PC-9 (cell line): ENCODE results near the gene RSL1D1. TPM values are rescaled to one million over a fixed set of nuclear protein-coding genes. Genes with fewer than 3 reads are reported as not detected.

Experiments
- BruUV-seq: library from RNA; stranded (reverse); fragments of 400-500 nt; replicated peaks from 2 replicates; lab custom pipeline; 2021; lab: Mats Ljungman, UMichigan
- CTCF ChIA-PET: fragments of 300-600 bp; sonication (Branson Sonifier 250); formaldehyde crosslinking; loops from one replicate; lab custom pipeline; 2022; ENCODE audit warnings: antibody characterized with exemption; lab: Charles Lee
- POLR2A ChIA-PET: fragments of 300-600 bp; sonication (Branson Sonifier 250); formaldehyde crosslinking; loops from one replicate; lab custom pipeline; 2022; ENCODE audit warnings: antibody characterized with exemption; ENCODE audit not compliant: unreplicated experiment; lab: Charles Lee
- DNase-seq, 2 experiments: peaks; one replicate each; pipeline versions ENCODE4 v3.0.0 to v3.0.0-alpha.2; 2015 to 2022; ENCODE audit warnings: mixed read lengths in 1 of 2
- H2AFZ ChIP-seq: fragments of 200-600 bp; sonication (generic); 2 replicates; pipeline ENCODE4 v1.8.1; 2017; ENCODE audit warnings: antibody characterized with exemption
- H3F3A ChIP-seq: fragments of 200-600 bp; sonication (generic); 2 replicates; pipeline ENCODE4 v1.8.1; 2017; ENCODE audit warnings: antibody characterized with exemption, mild to moderate bottlenecking, low read depth; ENCODE audit not compliant: insufficient read depth
- H3K27ac ChIP-seq: fragments of 200-600 bp; sonication (generic); 2 replicates; pipeline ENCODE4 v1.6.1; 2016; ENCODE audit warnings: mixed run types
- H3K27me3 ChIP-seq: fragments of 200-600 bp; sonication (generic); 2 replicates; pipeline ENCODE4 v1.6.1; 2016; ENCODE audit warnings: low read depth, mixed run types; ENCODE audit not compliant: insufficient read depth
- H3K36me3 ChIP-seq: fragments of 200-600 bp; sonication (generic); 2 replicates; pipeline ENCODE4 v1.6.1; 2016; ENCODE audit warnings: low read depth, mixed run types
- H3K4me1 ChIP-seq: fragments of 200-600 bp; sonication (generic); replicated peaks from 2 replicates; pipeline ENCODE4 v1.6.1; 2016; ENCODE audit warnings: mixed run types; ENCODE audit not compliant: insufficient read depth
- H3K4me2 ChIP-seq: fragments of 200-600 bp; sonication (generic); 2 replicates; pipeline ENCODE4 v1.6.1; 2017; ENCODE audit warnings: mixed run types
- H3K4me3 ChIP-seq: fragments of 200-600 bp; sonication (generic); 2 replicates; pipeline ENCODE4 v1.6.1; 2016; ENCODE audit warnings: mixed run types
- H3K79me2 ChIP-seq: fragments of 200-600 bp; sonication (generic); 2 replicates; pipeline ENCODE4 v1.6.1; 2017; ENCODE audit warnings: low read depth, mixed run types
- H3K9me2 ChIP-seq: fragments of 200-600 bp; sonication (generic); 2 replicates; pipeline ENCODE4 v1.8.1; 2017; ENCODE audit warnings: mild to moderate bottlenecking; ENCODE audit not compliant: insufficient read depth
- H3K9me3 ChIP-seq: fragments of 200-600 bp; sonication (generic); 2 replicates; pipeline ENCODE4 v1.8.1; 2016; ENCODE audit warnings: low read depth; ENCODE audit not compliant: insufficient read depth
- H4K20me1 ChIP-seq: fragments of 200-600 bp; sonication (generic); 2 replicates; pipeline ENCODE4 v1.8.1; 2017; ENCODE audit not compliant: insufficient read depth
- EZH2 ChIP-seq: fragments of 200-600 bp; sonication (generic); IDR thresholded peaks from 2 replicates; pipeline ENCODE4 v1.8.0; 2017; ENCODE audit warnings: antibody characterized with exemption, low read depth
- intact Hi-C: fragments of 100-400 bp; cut with micrococcal nuclease; formaldehyde crosslinking; loops from one replicate; pipeline ENCODE4 v1.10.0; 2022; ENCODE audit not compliant: unreplicated experiment
- total RNA-seq: library from RNA; stranded (reverse); gene quantifications from 2 replicates; pipeline ENCODE4 v1.2.3, GENCODE V29; 2021
- TF ChIP-seq, protein P1 (sequence below): fragments of 200-600 bp; sonication (generic); conservative IDR thresholded peaks from 2 replicates; pipeline ENCODE4 v1.6.1; 2017; ENCODE audit warnings: mixed run types, antibody characterized with exemption, mild to moderate bottlenecking, moderate library complexity

The RSL1D1 gene
- total RNA-seq, 1 experiment from 2014 or later: 226 TPM

DNA sequence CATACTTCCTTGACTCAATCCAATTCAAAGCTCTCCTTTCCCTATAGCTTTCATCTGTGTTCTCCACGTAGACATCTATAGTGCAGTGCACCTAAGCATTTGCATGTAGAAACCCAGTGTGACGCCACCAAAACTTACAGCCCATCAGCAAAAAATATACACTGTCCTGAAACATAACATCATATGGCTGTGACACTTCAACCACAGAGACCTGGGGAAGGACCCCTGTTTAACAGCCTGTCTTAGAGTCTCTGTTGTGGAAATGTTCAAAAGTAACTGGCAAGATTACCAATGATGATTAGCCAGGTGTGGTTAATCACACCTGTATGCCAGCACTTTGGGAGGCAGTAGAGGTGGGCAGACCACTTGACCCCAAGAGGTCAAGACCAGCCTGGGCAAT is 42.2 kb upstream of the RSL1D1 start:
- TF ChIP-seq EZH2: no peak
- TF ChIP-seq, protein P1, sequence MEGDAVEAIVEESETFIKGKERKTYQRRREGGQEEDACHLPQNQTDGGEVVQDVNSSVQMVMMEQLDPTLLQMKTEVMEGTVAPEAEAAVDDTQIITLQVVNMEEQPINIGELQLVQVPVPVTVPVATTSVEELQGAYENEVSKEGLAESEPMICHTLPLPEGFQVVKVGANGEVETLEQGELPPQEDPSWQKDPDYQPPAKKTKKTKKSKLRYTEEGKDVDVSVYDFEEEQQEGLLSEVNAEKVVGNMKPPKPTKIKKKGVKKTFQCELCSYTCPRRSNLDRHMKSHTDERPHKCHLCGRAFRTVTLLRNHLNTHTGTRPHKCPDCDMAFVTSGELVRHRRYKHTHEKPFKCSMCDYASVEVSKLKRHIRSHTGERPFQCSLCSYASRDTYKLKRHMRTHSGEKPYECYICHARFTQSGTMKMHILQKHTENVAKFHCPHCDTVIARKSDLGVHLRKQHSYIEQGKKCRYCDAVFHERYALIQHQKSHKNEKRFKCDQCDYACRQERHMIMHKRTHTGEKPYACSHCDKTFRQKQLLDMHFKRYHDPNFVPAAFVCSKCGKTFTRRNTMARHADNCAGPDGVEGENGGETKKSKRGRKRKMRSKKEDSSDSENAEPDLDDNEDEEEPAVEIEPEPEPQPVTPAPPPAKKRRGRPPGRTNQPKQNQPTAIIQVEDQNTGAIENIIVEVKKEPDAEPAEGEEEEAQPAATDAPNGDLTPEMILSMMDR: no peak
- H3K4me1 ChIP-seq: no peaks in the 10 kb centered on the region
- DNase-seq: no peak
- no TSS peak for BruUV-seq
- peaks cover 28% of the 10 kb centered on the region for H3K36me3 ChIP-seq
- H4K20me1 ChIP-seq: peaks cover 57% of the 10 kb centered on the region
- no peak overlapping the region for H3K27ac ChIP-seq
- H3K9me3 ChIP-seq: no peaks in the 10 kb centered on the region
- CTCF ChIA-PET: no interaction called here
- POLR2A ChIA-PET: no interaction called here
- H3F3A ChIP-seq: peaks cover 58% of the 10 kb centered on the region
- no peak overlapping the region for H3K4me2 ChIP-seq
- H3K79me2 ChIP-seq: peaks cover 60% of the 10 kb centered on the region
- no peaks in the 10 kb centered on the region for H3K9me2 ChIP-seq
- H2AFZ ChIP-seq: no peak overlapping the region
- no peaks in the 10 kb centered on the region for H3K27me3 ChIP-seq
- no peak overlapping the region for H3K4me3 ChIP-seq
- intact Hi-C loops: no loop called here

DNA sequence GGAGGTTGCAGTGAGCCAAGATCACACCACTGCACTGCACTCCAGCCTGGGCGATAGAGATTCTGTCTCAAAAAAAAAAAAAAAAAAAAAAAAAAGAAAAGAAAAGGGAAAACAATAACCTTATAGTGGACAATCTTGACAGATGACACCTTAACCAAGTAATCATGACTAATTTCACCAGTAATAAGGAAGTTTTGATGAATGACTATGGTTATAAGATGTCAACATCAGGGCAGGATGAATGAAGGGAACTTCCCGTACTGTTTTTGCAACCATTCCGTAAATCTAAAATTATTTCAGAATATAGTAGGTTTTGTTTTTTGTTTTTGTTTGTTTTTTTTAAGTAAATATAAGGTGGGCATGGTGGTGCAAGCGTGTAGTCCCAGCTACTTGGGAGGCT is 41.4 kb upstream of the RSL1D1 start:
- H3K4me3 ChIP-seq: no peak overlapping the region
- no peak for DNase-seq
- CTCF ChIA-PET: interaction anchor here (1.8 kb wide), 1 partner anchor 175 kb away, joined by 3 read pairs; no protein-coding TSS in a partner anchor
- no peaks in the 10 kb centered on the region for H3K4me1 ChIP-seq
- no TSS peak for BruUV-seq
- no peak overlapping the region for H3K27ac ChIP-seq
- intact Hi-C loops: no loop called here
- no peaks in the 10 kb centered on the region for H3K9me3 ChIP-seq
- peaks cover 52% of the 10 kb centered on the region for H3K79me2 ChIP-seq
- TF ChIP-seq, protein P1: no peak
- TF ChIP-seq EZH2: no peak
- H3F3A ChIP-seq: peaks cover 54% of the 10 kb centered on the region
- POLR2A ChIA-PET: no interaction called here
- no peaks in the 10 kb centered on the region for H3K27me3 ChIP-seq
- no peaks in the 10 kb centered on the region for H3K9me2 ChIP-seq
- H2AFZ ChIP-seq: no peak overlapping the region
- no peak overlapping the region for H3K4me2 ChIP-seq
- peaks cover 49% of the 10 kb centered on the region for H4K20me1 ChIP-seq
- H3K36me3 ChIP-seq: peaks cover 28% of the 10 kb centered on the region

DNA sequence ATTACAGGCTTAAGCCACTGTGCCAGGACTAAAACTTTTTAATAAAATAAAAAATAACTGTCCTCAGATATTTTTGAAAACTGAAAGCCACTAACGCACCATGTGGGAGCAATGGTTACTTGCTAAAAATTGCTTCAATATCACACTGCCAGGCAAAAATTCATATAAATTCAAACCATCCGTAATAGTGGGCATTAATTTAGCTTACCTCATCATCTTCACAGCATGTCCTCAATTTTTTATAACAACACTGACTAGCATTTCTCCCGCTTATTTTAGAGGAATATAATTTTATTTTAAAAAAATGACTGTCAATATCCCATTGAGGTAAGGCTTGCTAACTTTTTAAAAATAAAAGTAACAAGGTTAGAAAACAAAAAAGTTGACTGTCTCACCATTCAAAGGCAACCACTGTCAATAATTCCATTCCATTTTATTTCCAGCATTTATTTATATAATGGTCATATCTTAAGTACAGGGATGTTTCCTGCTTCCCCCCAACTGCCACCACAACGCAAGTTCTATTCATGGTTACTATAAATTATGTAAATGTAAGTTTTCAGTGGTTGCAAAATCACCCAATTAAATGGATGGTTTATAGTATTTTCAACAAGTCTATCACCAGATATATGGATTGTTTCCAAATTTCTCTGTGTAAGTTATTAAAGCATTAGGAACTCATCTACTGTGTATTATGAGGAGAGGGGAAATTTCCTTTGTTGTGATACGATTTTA is 39.1 kb upstream of the RSL1D1 start:
- Histone ChIP-seq H3F3A (peaks cover 55% of the 10 kb centered on the region), H3K9me2 (no peaks in the 10 kb centered on the region), H3K27ac (no peak overlapping the region), H3K4me3 (no peak overlapping the region), H3K4me1 (no peaks in the 10 kb centered on the region), H3K9me3 (no peaks in the 10 kb centered on the region), H3K79me2 (peaks cover 38% of the 10 kb centered on the region; the same call in 1 of the 2 replicates), H3K4me2 (no peak overlapping the region), H3K36me3 (peaks cover 42% of the 10 kb centered on the region), H2AFZ (no peak overlapping the region), H3K27me3 (no peaks in the 10 kb centered on the region), H4K20me1 (peaks cover 30% of the 10 kb centered on the region)
- DNase-seq: no peak
- BruUV-seq: no TSS peak
- intact Hi-C loops: no loop called here
- ChIA-PET POLR2A (interaction anchor here (0.6 kb wide), 1 partner anchor 639 kb away, joined by 5 read pairs; no protein-coding TSS in a partner anchor), CTCF (no interaction called here)
- no peak for TF ChIP-seq EZH2
- TF ChIP-seq, protein P1: no peak
